Thymus (tissue), 11 donors: Measurements from ENCODE around the gene MUC12. TPM values are rescaled to one million over a fixed set of nuclear protein-coding genes. Genes with fewer than 3 reads are reported as not detected.

ENCODE experiments used
- DNase-seq, 9 donors: peaks; one replicate each; pipeline ENCODE4 v3.0.0-alpha.2; 2013; ENCODE audit warnings: low spot score in 9 of 9, low read depth in 6 of 9, missing footprints in 1 of 9
- H3K27ac ChIP-seq, 2 donors: one replicate each; pipeline ENCODE4 v1.5.1; 2013; ENCODE audit warnings: control low read depth in 1 of 2, low read depth in 1 of 2, low read length in 1 of 2, mild to moderate bottlenecking in 1 of 2, moderate library complexity in 1 of 2
- H3K27me3 ChIP-seq, 2 donors: one replicate each; pipeline ENCODE4 v1.5.1; 2013; ENCODE audit warnings: low read length in 1 of 2; ENCODE audit not compliant: control insufficient read depth in 2 of 2, insufficient read depth in 1 of 2
- H3K36me3 ChIP-seq, 2 donors: one replicate each; pipeline ENCODE4 v1.5.1; 2013; ENCODE audit warnings: low read length in 1 of 2, mild to moderate bottlenecking in 1 of 2, moderate library complexity in 1 of 2; ENCODE audit not compliant: control insufficient read depth in 2 of 2, insufficient read depth in 2 of 2
- H3K4me1 ChIP-seq, 2 donors: one replicate each; pipeline ENCODE4 v1.5.1; 2013; ENCODE audit warnings: low read length in 2 of 2; ENCODE audit not compliant: control insufficient read depth in 2 of 2, insufficient read depth in 2 of 2
- H3K4me3 ChIP-seq, 2 donors: one replicate each; pipeline ENCODE4 v1.5.1; 2013; ENCODE audit warnings: low read length in 2 of 2, control low read depth in 1 of 2, mild to moderate bottlenecking in 1 of 2
- H3K9me3 ChIP-seq, 2 donors: one replicate each; pipeline ENCODE4 v1.5.1; 2013; ENCODE audit warnings: low read length in 1 of 2, mild to moderate bottlenecking in 1 of 2; ENCODE audit not compliant: control insufficient read depth in 2 of 2, insufficient read depth in 1 of 2
- WGBS: extraction: QIAGEN DNeasy Blood & Tissue Kit; methylation state at CpG from one replicate; pipeline ENCODE4 v1.1.7; 2013; 5-methylcytosine and 5-hydroxymethylcytosine counted together
- polyA plus RNA-seq: library from polyadenylated mRNA; stranded (reverse); fragments of 200-250 nt; gene quantifications from one replicate; pipeline ENCODE4 v1.2.3, GENCODE V29; 2013
- total RNA-seq: library from RNA; stranded (reverse); fragments of 120-200 nt; gene quantifications from one replicate; pipeline ENCODE4 v1.2.4, GENCODE V29; 2013
- donor health status: healthy.

Gene MUC12
- total and polyA plus RNA-seq, 2 donors = 0.57 to 1.4 TPM

DNA sequence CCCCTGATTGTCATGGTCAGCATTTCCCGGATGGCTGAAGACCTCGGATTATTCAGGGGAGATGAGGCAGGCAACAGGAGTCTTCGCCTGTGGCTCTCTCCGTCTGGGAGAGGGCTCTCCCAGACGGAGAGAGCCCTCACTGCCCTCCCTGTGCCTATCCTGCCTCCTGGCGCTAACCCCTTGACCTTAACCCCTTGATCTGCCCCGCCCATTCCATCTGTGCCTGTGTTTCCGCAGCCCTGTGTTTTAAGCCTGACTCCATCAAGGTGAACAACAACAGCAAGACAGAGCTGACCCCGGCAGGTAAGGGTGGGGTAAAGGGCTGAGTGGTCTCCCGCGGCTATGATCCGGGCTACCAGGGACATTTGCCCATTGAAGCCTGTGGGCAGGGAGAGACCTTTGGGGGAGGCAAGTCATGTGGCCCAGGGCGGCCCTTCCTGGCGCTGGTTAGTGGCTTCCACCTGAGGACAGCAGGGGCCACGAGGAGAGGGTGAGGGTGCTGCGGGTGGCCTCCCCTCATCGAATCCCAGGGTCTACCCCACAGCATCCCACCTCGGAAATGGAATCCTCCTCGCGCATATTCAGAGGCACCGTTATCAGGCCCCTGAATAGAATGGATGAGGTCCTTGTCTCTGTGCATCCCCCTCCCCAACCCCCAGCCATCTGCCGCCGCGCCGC lies 4.2 kb upstream of the MUC12 start:
- H3K27me3 ChIP-seq = peaks cover 36 to 79% of the 10 kb centered on the region in 2 donors
- H3K36me3 ChIP-seq = no peaks in the 10 kb centered on the region
- H3K4me3 ChIP-seq = no peak overlapping the region
- H3K27ac ChIP-seq = no peak overlapping the region
- H3K4me1 ChIP-seq = peaks cover 0 to 9% of the 10 kb centered on the region in 2 donors
- 23% methylated on average over 25 of the region's 25 CpGs for WGBS
- DNase-seq = no peak
- H3K9me3 ChIP-seq = no peaks in the 10 kb centered on the region

GRCh38 chr7:100965723-100966541 lies 3.4 kb upstream of the MUC12 start:
- H3K27ac ChIP-seq = no peak overlapping the region
- peaks cover 36 to 75% of the 10 kb centered on the region in 2 donors for H3K27me3 ChIP-seq
- no peaks in the 10 kb centered on the region for H3K36me3 ChIP-seq
- H3K4me3 ChIP-seq = peak overlapping the region in 1 of 2 donors; percentile 13
- peak in 5 of 9 donors; percentile 37 to 58 (median 52) for DNase-seq
- peaks cover 0 to 9% of the 10 kb centered on the region in 2 donors for H3K4me1 ChIP-seq
- 5% methylated on average over 58 of the region's 58 CpGs for WGBS
- H3K9me3 ChIP-seq = no peaks in the 10 kb centered on the region

DNA sequence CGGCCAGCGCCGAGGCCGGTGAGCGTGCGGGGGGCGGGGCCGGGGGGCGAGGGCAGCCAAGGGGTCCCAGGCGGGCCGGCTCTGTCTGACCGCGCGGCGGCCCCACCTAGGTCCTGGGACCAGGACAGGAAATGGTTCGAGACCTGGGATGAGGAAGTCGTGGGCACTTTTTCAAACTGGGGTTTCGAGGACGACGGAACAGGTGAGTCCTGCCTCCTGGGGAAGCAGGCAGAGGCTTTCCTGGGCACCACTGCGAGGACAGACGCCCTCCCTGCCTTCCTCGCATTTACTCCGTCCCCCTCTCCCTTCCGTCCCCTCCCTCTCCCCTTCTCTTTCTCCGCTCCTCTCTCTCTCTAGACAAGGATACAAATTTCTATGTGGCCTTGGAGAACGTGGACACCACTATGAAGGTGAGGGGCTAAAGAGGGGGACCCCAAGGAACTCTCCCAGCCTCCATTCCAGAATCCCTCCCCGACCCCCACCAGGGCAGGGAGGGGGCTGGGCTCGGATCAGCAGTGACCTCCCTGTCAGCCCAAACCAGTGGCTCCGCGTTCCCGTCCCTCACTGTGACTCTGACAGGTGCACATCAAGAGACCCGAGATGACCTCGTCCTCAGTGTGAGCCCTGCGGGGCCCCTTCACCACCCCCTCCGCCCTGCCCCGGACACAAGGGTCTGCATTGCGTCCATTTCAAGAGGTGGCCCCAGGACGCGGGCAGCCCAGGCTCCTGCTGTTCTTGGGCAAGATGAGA lies 2.6 kb upstream of the MUC12 start:
- no peak overlapping the region for H3K27ac ChIP-seq
- H3K4me3 ChIP-seq = peak overlapping the region in 1 of 2 donors; percentile 13
- H3K4me1 ChIP-seq = peaks cover 0 to 9% of the 10 kb centered on the region in 2 donors
- WGBS = 16% methylated on average over 40 of the region's 40 CpGs
- peaks cover 36 to 77% of the 10 kb centered on the region in 2 donors for H3K27me3 ChIP-seq
- H3K9me3 ChIP-seq = no peaks in the 10 kb centered on the region
- no peak for DNase-seq
- H3K36me3 ChIP-seq = no peaks in the 10 kb centered on the region

DNA sequence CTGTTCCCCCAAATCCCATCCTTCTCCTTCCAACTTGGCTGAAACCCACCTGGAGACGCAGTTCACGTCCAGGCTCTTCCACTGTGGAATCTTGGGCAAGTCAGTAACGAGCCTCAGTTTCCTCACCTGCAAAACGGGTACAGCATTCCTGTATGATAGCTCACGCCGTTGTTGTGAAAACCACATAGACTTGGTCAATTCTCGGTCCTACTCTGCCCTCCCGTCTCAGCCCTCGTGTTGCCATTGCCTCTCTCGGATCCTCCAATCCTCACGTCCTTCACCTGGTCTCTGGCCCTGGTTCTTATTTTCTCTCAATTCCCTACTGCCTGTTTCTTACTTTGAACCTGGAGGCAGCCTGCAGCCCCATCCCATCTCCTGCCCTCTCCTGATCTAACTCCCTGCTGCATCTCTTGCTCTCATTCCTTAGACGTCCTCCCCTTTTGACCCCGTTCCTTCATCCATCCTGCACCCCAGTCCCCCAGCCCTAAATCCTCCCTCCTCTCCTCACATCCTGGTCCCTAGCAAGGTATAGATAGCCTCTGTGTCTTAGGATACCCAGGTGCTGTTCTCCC lies 2.0 kb upstream of the MUC12 start:
- no peak overlapping the region for H3K4me3 ChIP-seq
- no peaks in the 10 kb centered on the region for H3K36me3 ChIP-seq
- no peak for DNase-seq
- no peak overlapping the region for H3K27ac ChIP-seq
- H3K27me3 ChIP-seq = peaks cover 36 to 81% of the 10 kb centered on the region in 2 donors
- WGBS = 61% methylated on average over 13 of the region's 13 CpGs
- no peaks in the 10 kb centered on the region for H3K9me3 ChIP-seq
- H3K4me1 ChIP-seq = peaks cover 0 to 9% of the 10 kb centered on the region in 2 donors

DNA sequence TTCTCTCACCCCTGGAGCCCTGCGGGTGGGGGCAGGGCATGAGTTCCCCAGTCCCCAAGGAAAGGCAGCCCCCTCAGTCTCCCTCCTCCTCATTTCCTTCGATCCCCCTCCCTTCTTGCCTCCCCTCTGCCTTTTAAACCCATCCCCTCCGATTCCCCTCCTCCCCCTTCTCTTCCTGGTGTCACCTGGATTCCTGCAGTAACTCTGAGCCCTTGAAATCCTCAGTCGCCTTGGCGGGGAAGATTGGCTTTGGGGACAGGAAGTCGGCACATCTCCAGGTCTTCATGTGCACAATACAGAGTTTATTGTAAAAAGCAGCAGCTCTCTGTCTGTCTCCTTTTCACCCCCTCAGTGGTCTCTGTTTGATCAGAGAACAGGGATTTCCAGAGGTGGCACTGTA lies 1.3 kb upstream of the MUC12 start:
- H3K4me3 ChIP-seq = no peak overlapping the region
- H3K27ac ChIP-seq = no peak overlapping the region

GRCh38 chr7:100968650-100969049 lies 715 bp upstream of the MUC12 start:
- Histone ChIP-seq H3K9me3 (no peaks in the 10 kb centered on the region), H3K27ac (no peak overlapping the region), H3K4me3 (no peak overlapping the region), H3K4me1 (peaks cover 0 to 9% of the 10 kb centered on the region in 2 donors), H3K27me3 (peaks cover 36 to 78% of the 10 kb centered on the region in 2 donors), H3K36me3 (no peaks in the 10 kb centered on the region)
- DNase-seq = no peak
- WGBS = 35% methylated on average over 3 of the region's 3 CpGs

More for the DNA sequence above, 1.3 kb upstream of the MUC12 start:
- Histone ChIP-seq H3K9me3 (no peaks in the 10 kb centered on the region), H3K36me3 (no peaks in the 10 kb centered on the region), H3K4me1 (peaks cover 0 to 9% of the 10 kb centered on the region in 2 donors), H3K27me3 (peaks cover 36 to 83% of the 10 kb centered on the region in 2 donors)
- WGBS = 10% methylated on average over 6 of the region's 6 CpGs
- DNase-seq = no peak

DNA sequence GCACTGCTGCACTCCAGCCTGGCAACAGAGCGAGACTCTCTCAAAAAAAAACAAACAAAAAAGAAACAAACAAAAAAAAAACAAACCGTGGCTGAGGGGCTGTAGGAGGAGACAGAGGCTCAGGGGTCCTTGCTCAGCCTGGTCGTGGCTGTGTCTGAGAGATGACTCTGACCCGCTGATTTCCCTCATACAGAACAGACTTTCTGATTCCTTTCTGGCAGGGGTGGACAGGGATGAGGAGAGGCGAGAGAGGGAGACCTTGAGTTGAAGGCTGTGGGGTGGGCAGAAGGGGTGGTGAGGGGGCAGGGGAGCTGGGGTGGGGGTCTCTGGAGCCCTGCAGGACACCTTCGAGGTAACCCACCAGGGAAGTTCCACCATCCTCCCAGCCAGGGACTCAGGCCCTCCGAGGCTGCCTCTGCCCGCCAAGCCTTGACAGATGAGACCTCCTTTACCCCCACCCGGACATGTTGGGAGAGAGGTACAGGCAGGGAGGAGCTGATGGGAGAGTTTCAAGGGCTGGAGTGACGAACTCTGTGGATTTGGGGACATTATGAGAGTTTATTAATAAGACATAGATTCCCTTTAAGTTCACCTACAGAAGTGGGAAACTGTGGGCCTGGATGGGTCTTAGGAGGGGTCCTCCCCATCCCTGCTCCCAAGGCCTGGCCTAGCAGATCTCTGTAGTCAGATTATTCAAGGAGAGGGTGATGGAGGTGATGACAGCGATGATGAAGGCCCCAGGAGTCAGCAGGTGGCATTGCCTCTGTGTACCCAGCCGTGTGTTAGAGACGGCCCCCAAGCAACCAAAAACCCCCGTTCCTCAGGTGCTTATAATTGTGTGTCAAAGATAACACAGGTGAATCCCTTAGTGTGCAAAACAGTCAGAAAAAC lies 2.0 kb downstream of the MUC12 start:
- H3K27ac ChIP-seq = no peak overlapping the region
- WGBS = 62% methylated on average over 14 of the region's 14 CpGs
- H3K36me3 ChIP-seq = no peaks in the 10 kb centered on the region
- no peak overlapping the region for H3K4me3 ChIP-seq
- H3K9me3 ChIP-seq = no peaks in the 10 kb centered on the region
- H3K27me3 ChIP-seq = peaks cover 13 to 53% of the 10 kb centered on the region in 2 donors
- H3K4me1 ChIP-seq = peaks cover 0 to 2% of the 10 kb centered on the region in 2 donors
- DNase-seq = no peak

DNA sequence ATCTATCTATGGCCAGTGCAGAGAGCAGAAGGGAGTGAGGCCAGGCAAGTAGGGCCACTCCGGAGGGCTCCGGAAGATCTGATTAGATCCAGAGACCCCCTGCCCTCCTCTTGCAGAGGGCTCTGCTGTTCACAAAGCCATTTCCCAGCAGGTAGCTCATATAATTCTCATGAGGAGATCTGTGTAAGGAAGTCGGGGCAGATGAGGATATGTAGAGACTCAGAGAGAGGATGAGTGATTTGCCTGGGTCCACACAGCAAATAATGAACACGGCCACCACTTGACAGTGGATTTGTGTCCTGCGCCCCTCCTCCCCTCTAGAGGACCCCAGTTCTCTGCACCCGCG lies 2.6 kb downstream of the MUC12 start:
- Histone ChIP-seq H3K27me3 (peaks cover 7 to 47% of the 10 kb centered on the region in 2 donors), H3K27ac (no peak overlapping the region), H3K36me3 (no peaks in the 10 kb centered on the region), H3K4me3 (no peak overlapping the region), H3K4me1 (no peaks in the 10 kb centered on the region), H3K9me3 (no peaks in the 10 kb centered on the region)
- WGBS = 65% methylated on average over 7 of the region's 7 CpGs
- no peak for DNase-seq
